ENCODE results near the gene ARIH1. TPM values are rescaled to one million over a fixed set of nuclear protein-coding genes. Genes with fewer than 3 reads are reported as not detected.
"Not testable (repeated sequence)": the region's sequence is repeated elsewhere in the genome, so short reads cannot be mapped to it uniquely, and the experiment has no call there.

The ARIH1 gene
- total and polyA plus RNA-seq, 4 experiments from 2014 or later = 10.5 to 210 (median 120) TPM

DNA sequence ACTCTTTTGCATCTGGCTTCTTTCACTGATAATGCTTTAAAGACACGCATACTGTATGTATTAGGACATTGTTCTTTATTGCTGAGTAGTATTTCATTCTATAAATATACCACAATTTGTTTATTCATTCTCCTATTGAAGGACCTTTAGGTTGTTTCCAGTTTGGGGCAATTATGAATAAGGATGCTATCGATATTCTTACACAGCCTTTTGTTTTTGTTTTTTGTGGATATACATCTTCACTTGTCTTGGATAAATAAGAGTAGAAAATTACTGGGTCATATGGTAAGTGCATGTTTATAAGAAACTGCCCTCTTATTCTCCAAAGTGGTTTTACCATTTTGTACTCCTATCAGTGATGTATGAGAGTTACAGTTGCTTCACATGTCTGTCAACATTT is 118.5 kb downstream of the ARIH1 start:
- H3K4me1 ChIP-seq (ENCODE audit: insufficient read depth, low read length) = no peaks in the 10 kb centered on the region
- H3K9me3 Mint-ChIP-seq = no peaks in the 10 kb centered on the region
- H3K4me1 Mint-ChIP-seq = peaks cover 0 to 1% (median 0%) of the 10 kb centered on the region in 4 donors
- peak overlapping the region in 1 of 7 donors; percentile 65 for H3K27ac Mint-ChIP-seq
- CTCF ChIA-PET (ENCODE audit: partially characterized antibody) = no interaction called here
- H3K36me3 Mint-ChIP-seq = peaks cover 0 to 2% of the 10 kb centered on the region in 2 donors
- POLR2A ChIA-PET (ENCODE audit: partially characterized antibody) = no interaction called here
- intact Hi-C loops (cut with micrococcal nuclease) = no loop called here
- DNase-seq = no peak
- H3K36me3 ChIP-seq (ENCODE audit: insufficient read depth, low read length) = no peaks in the 10 kb centered on the region
- no peak overlapping the region for H3K27ac ChIP-seq (ENCODE audit: low read depth, low read length)
- no peak overlapping the region for H3K4me3 ChIP-seq (ENCODE audit: low read length in 2 of 2)
- no peaks in the 10 kb centered on the region for H3K27me3 Mint-ChIP-seq
- no peak overlapping the region for H3K4me3 Mint-ChIP-seq
- H3K9me3 ChIP-seq (ENCODE audit: control insufficient read depth in 1 of 2, low read length in 2 of 2) = no peaks in the 10 kb centered on the region
- H3K27me3 ChIP-seq (ENCODE audit: insufficient read depth, low read length) = no peaks in the 10 kb centered on the region

- ChIA-PET POLR2A (ENCODE audit: partially characterized antibody) (no interaction called here), CTCF (ENCODE audit: partially characterized antibody) (interaction anchor here (0.7 kb wide), 1 partner anchor 694 kb away, joined by 4 read pairs; no protein-coding TSS in a partner anchor)
- Mint-ChIP-seq H3K4me1 (no peaks in the 10 kb centered on the region), H3K27ac (peak overlapping the region in 1 of 7 donors; percentile 41), H3K9me3 (no peaks in the 10 kb centered on the region), H3K36me3 (no peaks in the 10 kb centered on the region), H3K4me3 (no peak overlapping the region), H3K27me3 (no peaks in the 10 kb centered on the region)
- H3K9me3 ChIP-seq (ENCODE audit: control insufficient read depth in 1 of 2, low read length in 2 of 2) = no peaks in the 10 kb centered on the region
- no peak overlapping the region for H3K27ac ChIP-seq (ENCODE audit: low read depth, low read length)
- DNase-seq = no peak
- no peaks in the 10 kb centered on the region for H3K4me1 ChIP-seq (ENCODE audit: insufficient read depth, low read length)
- intact Hi-C loops (cut with micrococcal nuclease) = no loop called here
- no peaks in the 10 kb centered on the region for H3K27me3 ChIP-seq (ENCODE audit: insufficient read depth, low read length)
- no peaks in the 10 kb centered on the region for H3K36me3 ChIP-seq (ENCODE audit: insufficient read depth, low read length)
- H3K4me3 ChIP-seq (ENCODE audit: low read length in 2 of 2) = no peak overlapping the region
These were observed 119.7 kb downstream of the ARIH1 start for GRCh38 chr15:72593838-72594237.

- no peak overlapping the region for H3K4me3 ChIP-seq (ENCODE audit: low read length in 2 of 2)
- H3K27me3 ChIP-seq (ENCODE audit: insufficient read depth, low read length) = no peaks in the 10 kb centered on the region
- H3K4me1 ChIP-seq (ENCODE audit: insufficient read depth, low read length) = no peaks in the 10 kb centered on the region
- Mint-ChIP-seq H3K27me3 (no peaks in the 10 kb centered on the region), H3K27ac (no peak overlapping the region), H3K4me3 (no peak overlapping the region), H3K9me3 (no peaks in the 10 kb centered on the region), H3K36me3 (peaks cover 0 to 6% of the 10 kb centered on the region in 2 donors), H3K4me1 (no peaks in the 10 kb centered on the region)
- DNase-seq = peak in 4 of 5 donors; percentile 17 to 30 (median 23)
- ChIA-PET CTCF (ENCODE audit: partially characterized antibody) (interaction anchor here (0.5 to 3.1 kb wide), 21 partner anchors 10 to 483 kb away, joined by 3 to 34 read pairs (median 4); partner anchors contain the start of genes BBS4 and HIGD2B), POLR2A (ENCODE audit: partially characterized antibody) (interaction anchor here (1.5 kb wide), 1 partner anchor 10 kb away, joined by 3 read pairs; no protein-coding TSS in a partner anchor)
- no peaks in the 10 kb centered on the region for H3K9me3 ChIP-seq (ENCODE audit: control insufficient read depth in 1 of 2, low read length in 2 of 2)
- no peaks in the 10 kb centered on the region for H3K36me3 ChIP-seq (ENCODE audit: insufficient read depth, low read length)
- H3K27ac ChIP-seq (ENCODE audit: low read depth, low read length) = no peak overlapping the region
- intact Hi-C loops (cut with micrococcal nuclease) = loop anchor here (5.0 to 10.0 kb wide), 2 partner anchors 485 to 672 kb away; no protein-coding TSS in a partner anchor
These were observed 125.8 kb downstream of the ARIH1 start for GRCh38 chr15:72599855-72600464.

GRCh38 chr15:72604794-72605193 is 130.7 kb downstream of the ARIH1 start:
- no peak for DNase-seq
- Mint-ChIP-seq H3K36me3 (peaks cover 0 to 27% of the 10 kb centered on the region in 2 donors), H3K27ac (no peak overlapping the region), H3K9me3 (no peaks in the 10 kb centered on the region), H3K4me1 (no peaks in the 10 kb centered on the region), H3K27me3 (no peaks in the 10 kb centered on the region), H3K4me3 (peak overlapping the region in 1 of 8 donors; percentile 22)
- intact Hi-C loops (cut with micrococcal nuclease) = loop anchor here (5.0 to 10.0 kb wide), 2 partner anchors 480 to 668 kb away; no protein-coding TSS in a partner anchor
- Histone ChIP-seq H3K36me3 (ENCODE audit: insufficient read depth, low read length) (no peaks in the 10 kb centered on the region), H3K4me1 (ENCODE audit: insufficient read depth, low read length) (no peaks in the 10 kb centered on the region), H3K27ac (ENCODE audit: low read depth, low read length) (no peak overlapping the region), H3K4me3 (ENCODE audit: low read length in 2 of 2) (no peak overlapping the region), H3K27me3 (ENCODE audit: insufficient read depth, low read length) (no peaks in the 10 kb centered on the region), H3K9me3 (ENCODE audit: control insufficient read depth in 1 of 2, low read length in 2 of 2) (no peaks in the 10 kb centered on the region)
- CTCF ChIA-PET (ENCODE audit: partially characterized antibody) = no interaction called here
- POLR2A ChIA-PET (ENCODE audit: partially characterized antibody) = no interaction called here

DNA sequence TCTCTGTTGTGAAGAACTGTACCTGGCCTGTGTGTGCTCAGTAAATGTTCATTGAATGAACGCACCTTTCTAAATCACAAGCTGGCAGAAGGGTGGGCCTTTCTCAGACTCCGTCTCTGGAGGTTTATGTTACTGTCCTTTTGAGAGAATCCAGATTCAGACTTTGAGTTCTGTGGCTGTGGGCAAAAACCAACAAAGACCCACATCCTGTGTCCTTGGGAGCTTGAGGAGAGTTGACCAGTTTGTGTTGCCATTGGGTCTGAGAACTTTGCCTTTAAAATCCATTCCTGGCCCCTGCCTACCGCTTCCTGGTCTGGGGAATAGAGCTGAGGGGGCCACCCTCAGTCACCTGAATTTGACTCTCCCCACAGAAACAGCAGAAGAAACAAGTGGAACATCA is 134.0 kb downstream of the ARIH1 start:
- H3K27ac Mint-ChIP-seq; H3K27me3 Mint-ChIP-seq; H3K4me3 Mint-ChIP-seq; CTCF ChIA-PET (ENCODE audit: partially characterized antibody); H3K4me3 ChIP-seq (ENCODE audit: low read length in 2 of 2); H3K4me1 Mint-ChIP-seq; H3K9me3 Mint-ChIP-seq; H3K4me1 ChIP-seq (ENCODE audit: insufficient read depth, low read length); H3K27ac ChIP-seq (ENCODE audit: low read depth, low read length); H3K36me3 ChIP-seq (ENCODE audit: insufficient read depth, low read length); DNase-seq; H3K27me3 ChIP-seq (ENCODE audit: insufficient read depth, low read length); POLR2A ChIA-PET (ENCODE audit: partially characterized antibody); H3K9me3 ChIP-seq (ENCODE audit: control insufficient read depth in 1 of 2, low read length in 2 of 2): not testable (repeated sequence)
- H3K36me3 Mint-ChIP-seq = peaks cover 0 to 27% of the 10 kb centered on the region in 2 donors
- intact Hi-C loops (cut with micrococcal nuclease) = loop anchor here (10.0 kb wide), 1 partner anchor 477 kb away; no protein-coding TSS in a partner anchor

GRCh38 chr15:72609862-72610261 is 135.7 kb downstream of the ARIH1 start:
- no peak overlapping the region for H3K4me3 ChIP-seq (ENCODE audit: low read length in 2 of 2)
- Mint-ChIP-seq H3K4me3 (no peak overlapping the region), H3K27ac (no peak overlapping the region), H3K9me3 (no peaks in the 10 kb centered on the region), H3K4me1 (no peaks in the 10 kb centered on the region), H3K27me3 (no peaks in the 10 kb centered on the region), H3K36me3 (peaks cover 0 to 21% of the 10 kb centered on the region in 2 donors)
- ChIA-PET CTCF (ENCODE audit: partially characterized antibody) (no interaction called here), POLR2A (ENCODE audit: partially characterized antibody) (no interaction called here)
- H3K9me3 ChIP-seq (ENCODE audit: control insufficient read depth in 1 of 2, low read length in 2 of 2) = no peaks in the 10 kb centered on the region
- no peak overlapping the region for H3K27ac ChIP-seq (ENCODE audit: low read depth, low read length)
- H3K27me3 ChIP-seq (ENCODE audit: insufficient read depth, low read length) = no peaks in the 10 kb centered on the region
- H3K36me3 ChIP-seq (ENCODE audit: insufficient read depth, low read length) = no peaks in the 10 kb centered on the region
- intact Hi-C loops (cut with micrococcal nuclease) = loop anchor here (10.0 kb wide), 1 partner anchor 475 kb away; no protein-coding TSS in a partner anchor
- DNase-seq = no peak
- H3K4me1 ChIP-seq (ENCODE audit: insufficient read depth, low read length) = no peaks in the 10 kb centered on the region

DNA sequence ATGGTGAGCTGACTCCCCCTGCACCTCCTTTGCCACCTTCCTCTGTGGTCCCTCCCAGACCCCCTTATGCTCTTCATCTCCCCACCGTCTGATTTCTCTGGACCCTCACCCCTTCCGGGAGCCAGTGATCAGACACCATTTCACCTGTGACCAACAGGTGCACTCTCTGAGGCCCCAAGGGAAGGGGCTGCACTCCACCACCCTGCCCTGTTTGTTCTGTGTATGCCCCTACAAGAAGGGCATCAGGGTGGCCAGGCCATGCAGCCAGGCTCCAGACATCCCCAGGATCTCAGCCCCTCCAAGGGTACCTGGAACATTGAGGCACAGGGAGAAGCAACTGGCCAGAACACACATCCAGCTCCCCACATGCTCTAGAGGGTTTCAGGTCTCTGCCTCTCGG is 138.2 kb downstream of the ARIH1 start:
- POLR2A ChIA-PET (ENCODE audit: partially characterized antibody); H3K9me3 ChIP-seq (ENCODE audit: control insufficient read depth in 1 of 2, low read length in 2 of 2); H3K36me3 ChIP-seq (ENCODE audit: insufficient read depth, low read length); intact Hi-C loops (cut with micrococcal nuclease); H3K4me1 ChIP-seq (ENCODE audit: insufficient read depth, low read length); H3K4me3 Mint-ChIP-seq; DNase-seq; H3K27me3 Mint-ChIP-seq; H3K9me3 Mint-ChIP-seq; H3K4me3 ChIP-seq (ENCODE audit: low read length in 2 of 2); H3K27ac ChIP-seq (ENCODE audit: low read depth, low read length); H3K27ac Mint-ChIP-seq; H3K27me3 ChIP-seq (ENCODE audit: insufficient read depth, low read length); CTCF ChIA-PET (ENCODE audit: partially characterized antibody): not testable (repeated sequence)
- peaks cover 0 to 17% of the 10 kb centered on the region in 2 donors for H3K36me3 Mint-ChIP-seq
- H3K4me1 Mint-ChIP-seq = peaks cover 4 to 11% (median 7%) of the 10 kb centered on the region in 4 donors

All from CD4-positive, alpha-beta memory T cell (primary cell).